Measurements from ENCODE around the gene SVIL.

GRCh38 chr10:29583674-29584073 is 51.1 kb downstream of the SVIL start:
- TF ChIP-seq CTCF (IDR thresholded peaks at IDR 0.05) (no peak), POLR2A (IDR thresholded peaks at IDR 0.05) (no peak), EP300 (IDR thresholded peaks at IDR 0.05) (no peak)
